H1 (cell line): ENCODE measurements around the gene ANKS1B. TPM values are rescaled to one million over a fixed set of nuclear protein-coding genes. Genes with fewer than 3 reads are reported as not detected.

Experiments
- CHD2 ChIP-seq: IDR thresholded peaks from 2 replicates; pipeline ENCODE4 v1.6.1; 2012; ENCODE audit warnings: low read length, improper control_type of control experiment
- CREB1 ChIP-seq: IDR thresholded peaks from 2 replicates; pipeline ENCODE4 v1.6.1; 2012; ENCODE audit warnings: inconsistent platforms
- HDAC6 ChIP-seq: IDR thresholded peaks from one replicate; pipeline ENCODE4 v1.7.1; 2012; ENCODE audit warnings: low read depth, mild to moderate bottlenecking, inconsistent platforms, low read length, moderate library complexity
- SP2 ChIP-seq: IDR thresholded peaks from 2 replicates; pipeline ENCODE4 v1.6.1; 2012; ENCODE audit warnings: mild to moderate bottlenecking, low read length, inconsistent platforms
- SP4 ChIP-seq: IDR thresholded peaks from 2 replicates; pipeline ENCODE4 v1.6.1; 2012; ENCODE audit warnings: low read length, inconsistent platforms
- TCF12 ChIP-seq: IDR thresholded peaks from 2 replicates; pipeline ENCODE4 v1.6.1; 2011; ENCODE audit warnings: low read depth, mild to moderate bottlenecking, low read length
- TEAD4 ChIP-seq: IDR thresholded peaks from 2 replicates; pipeline ENCODE4 v1.6.1; 2012; ENCODE audit warnings: low read depth, low read length, inconsistent platforms, mixed read lengths
- polyA plus RNA-seq, 7 experiments: library from polyadenylated mRNA; depleted of rRNA in 3 of 7; stranded (reverse) in 5 of 7; unstranded in 2 of 7; fragments of >200 nt in 5 of 7; fragments of 200-250 nt in 2 of 7; gene quantifications; 1 replicate in 5 of 7; 2 replicates in 1 of 7; 4 replicates in 1 of 7; pipeline versions ENCODE4 v1.2.1 to v1.2.3, GENCODE V29; 2011 to 2013; ENCODE audit warnings: missing spikeins in 2 of 7, mixed read lengths in 2 of 7
- total RNA-seq: library from RNA; stranded (reverse); fragmentation: NEBNext Ultra II Directional; extraction: Animal tissue kit (Norgen Biotek cat#: 25700); gene quantifications from 2 replicates; pipeline ENCODE4 v1.2.1, GENCODE V29; 2021
- TF ChIP-seq, protein P1 (sequence below): fragments of 300-600 bp; sonication (generic); IDR thresholded peaks from 2 replicates; pipeline ENCODE4 v1.7.1; 2012; ENCODE audit warnings: low read length, moderate library complexity, mild to moderate bottlenecking, inconsistent platforms; ENCODE audit not compliant: insufficient replicate concordance

Gene ANKS1B
- total and polyA plus RNA-seq, 2 of the 8 experiments (the other 6 are each of a cell fraction or from before 2014, with no cell fraction given), result 2.7 to 6.1 TPM

DNA sequence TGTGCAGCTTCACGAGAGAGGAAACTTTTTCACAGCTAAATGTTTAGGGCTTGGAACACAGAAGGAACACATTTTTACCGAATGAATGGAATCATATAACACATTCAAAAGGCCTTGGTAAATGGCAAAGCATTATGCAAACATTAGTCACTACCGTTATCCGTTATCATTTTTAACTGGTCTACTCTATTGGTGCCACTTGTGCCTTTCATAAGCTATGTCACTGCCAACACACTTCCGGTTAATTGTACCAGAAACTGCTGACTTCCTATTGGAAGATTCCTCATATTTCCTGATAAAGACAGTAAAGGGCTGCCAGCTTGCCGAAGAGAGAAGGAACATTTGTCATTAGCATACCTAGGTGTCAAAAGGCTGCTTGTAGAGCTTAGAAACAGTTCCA lies 1170.5 kb downstream of the ANKS1B start (continued):
- TF ChIP-seq, protein P1, sequence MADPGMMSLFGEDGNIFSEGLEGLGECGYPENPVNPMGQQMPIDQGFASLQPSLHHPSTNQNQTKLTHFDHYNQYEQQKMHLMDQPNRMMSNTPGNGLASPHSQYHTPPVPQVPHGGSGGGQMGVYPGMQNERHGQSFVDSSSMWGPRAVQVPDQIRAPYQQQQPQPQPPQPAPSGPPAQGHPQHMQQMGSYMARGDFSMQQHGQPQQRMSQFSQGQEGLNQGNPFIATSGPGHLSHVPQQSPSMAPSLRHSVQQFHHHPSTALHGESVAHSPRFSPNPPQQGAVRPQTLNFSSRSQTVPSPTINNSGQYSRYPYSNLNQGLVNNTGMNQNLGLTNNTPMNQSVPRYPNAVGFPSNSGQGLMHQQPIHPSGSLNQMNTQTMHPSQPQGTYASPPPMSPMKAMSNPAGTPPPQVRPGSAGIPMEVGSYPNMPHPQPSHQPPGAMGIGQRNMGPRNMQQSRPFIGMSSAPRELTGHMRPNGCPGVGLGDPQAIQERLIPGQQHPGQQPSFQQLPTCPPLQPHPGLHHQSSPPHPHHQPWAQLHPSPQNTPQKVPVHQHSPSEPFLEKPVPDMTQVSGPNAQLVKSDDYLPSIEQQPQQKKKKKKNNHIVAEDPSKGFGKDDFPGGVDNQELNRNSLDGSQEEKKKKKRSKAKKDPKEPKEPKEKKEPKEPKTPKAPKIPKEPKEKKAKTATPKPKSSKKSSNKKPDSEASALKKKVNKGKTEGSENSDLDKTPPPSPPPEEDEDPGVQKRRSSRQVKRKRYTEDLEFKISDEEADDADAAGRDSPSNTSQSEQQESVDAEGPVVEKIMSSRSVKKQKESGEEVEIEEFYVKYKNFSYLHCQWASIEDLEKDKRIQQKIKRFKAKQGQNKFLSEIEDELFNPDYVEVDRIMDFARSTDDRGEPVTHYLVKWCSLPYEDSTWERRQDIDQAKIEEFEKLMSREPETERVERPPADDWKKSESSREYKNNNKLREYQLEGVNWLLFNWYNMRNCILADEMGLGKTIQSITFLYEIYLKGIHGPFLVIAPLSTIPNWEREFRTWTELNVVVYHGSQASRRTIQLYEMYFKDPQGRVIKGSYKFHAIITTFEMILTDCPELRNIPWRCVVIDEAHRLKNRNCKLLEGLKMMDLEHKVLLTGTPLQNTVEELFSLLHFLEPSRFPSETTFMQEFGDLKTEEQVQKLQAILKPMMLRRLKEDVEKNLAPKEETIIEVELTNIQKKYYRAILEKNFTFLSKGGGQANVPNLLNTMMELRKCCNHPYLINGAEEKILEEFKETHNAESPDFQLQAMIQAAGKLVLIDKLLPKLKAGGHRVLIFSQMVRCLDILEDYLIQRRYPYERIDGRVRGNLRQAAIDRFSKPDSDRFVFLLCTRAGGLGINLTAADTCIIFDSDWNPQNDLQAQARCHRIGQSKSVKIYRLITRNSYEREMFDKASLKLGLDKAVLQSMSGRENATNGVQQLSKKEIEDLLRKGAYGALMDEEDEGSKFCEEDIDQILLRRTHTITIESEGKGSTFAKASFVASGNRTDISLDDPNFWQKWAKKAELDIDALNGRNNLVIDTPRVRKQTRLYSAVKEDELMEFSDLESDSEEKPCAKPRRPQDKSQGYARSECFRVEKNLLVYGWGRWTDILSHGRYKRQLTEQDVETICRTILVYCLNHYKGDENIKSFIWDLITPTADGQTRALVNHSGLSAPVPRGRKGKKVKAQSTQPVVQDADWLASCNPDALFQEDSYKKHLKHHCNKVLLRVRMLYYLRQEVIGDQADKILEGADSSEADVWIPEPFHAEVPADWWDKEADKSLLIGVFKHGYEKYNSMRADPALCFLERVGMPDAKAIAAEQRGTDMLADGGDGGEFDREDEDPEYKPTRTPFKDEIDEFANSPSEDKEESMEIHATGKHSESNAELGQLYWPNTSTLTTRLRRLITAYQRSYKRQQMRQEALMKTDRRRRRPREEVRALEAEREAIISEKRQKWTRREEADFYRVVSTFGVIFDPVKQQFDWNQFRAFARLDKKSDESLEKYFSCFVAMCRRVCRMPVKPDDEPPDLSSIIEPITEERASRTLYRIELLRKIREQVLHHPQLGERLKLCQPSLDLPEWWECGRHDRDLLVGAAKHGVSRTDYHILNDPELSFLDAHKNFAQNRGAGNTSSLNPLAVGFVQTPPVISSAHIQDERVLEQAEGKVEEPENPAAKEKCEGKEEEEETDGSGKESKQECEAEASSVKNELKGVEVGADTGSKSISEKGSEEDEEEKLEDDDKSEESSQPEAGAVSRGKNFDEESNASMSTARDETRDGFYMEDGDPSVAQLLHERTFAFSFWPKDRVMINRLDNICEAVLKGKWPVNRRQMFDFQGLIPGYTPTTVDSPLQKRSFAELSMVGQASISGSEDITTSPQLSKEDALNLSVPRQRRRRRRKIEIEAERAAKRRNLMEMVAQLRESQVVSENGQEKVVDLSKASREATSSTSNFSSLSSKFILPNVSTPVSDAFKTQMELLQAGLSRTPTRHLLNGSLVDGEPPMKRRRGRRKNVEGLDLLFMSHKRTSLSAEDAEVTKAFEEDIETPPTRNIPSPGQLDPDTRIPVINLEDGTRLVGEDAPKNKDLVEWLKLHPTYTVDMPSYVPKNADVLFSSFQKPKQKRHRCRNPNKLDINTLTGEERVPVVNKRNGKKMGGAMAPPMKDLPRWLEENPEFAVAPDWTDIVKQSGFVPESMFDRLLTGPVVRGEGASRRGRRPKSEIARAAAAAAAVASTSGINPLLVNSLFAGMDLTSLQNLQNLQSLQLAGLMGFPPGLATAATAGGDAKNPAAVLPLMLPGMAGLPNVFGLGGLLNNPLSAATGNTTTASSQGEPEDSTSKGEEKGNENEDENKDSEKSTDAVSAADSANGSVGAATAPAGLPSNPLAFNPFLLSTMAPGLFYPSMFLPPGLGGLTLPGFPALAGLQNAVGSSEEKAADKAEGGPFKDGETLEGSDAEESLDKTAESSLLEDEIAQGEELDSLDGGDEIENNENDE, result no peak
- TF ChIP-seq SP2 (no peak), CREB1 (no peak), HDAC6 (no peak), TCF12 (no peak), TEAD4 (no peak), CHD2 (no peak), SP4 (no peak)
